ENCODE measurements around the gene SWAP70.

SWAP70 gene

GRCh38 chr11:9651899-9652748, 11.8 kb upstream of the SWAP70 start:
- no peak for DNase-seq (ENCODE audit: low read depth in 2 of 2)

GRCh38 chr11:9653871-9654270, 10.0 kb upstream of the SWAP70 start:
- no peak for DNase-seq (ENCODE audit: low read depth in 2 of 2)

- no peak for DNase-seq (ENCODE audit: low read depth in 2 of 2)
These were observed 7.0 kb upstream of the SWAP70 start for GRCh38 chr11:9656864-9657263.

- no peak for DNase-seq (ENCODE audit: low read depth in 2 of 2)
These were observed 6.3 kb upstream of the SWAP70 start for GRCh38 chr11:9657531-9657930.

GRCh38 chr11:9660886-9661285, 3.0 kb upstream of the SWAP70 start:
- DNase-seq (ENCODE audit: low read depth in 2 of 2): no peak

- DNase-seq (ENCODE audit: low read depth in 2 of 2): no peak
These were observed 1.6 kb upstream of the SWAP70 start for GRCh38 chr11:9662273-9662672.

- DNase-seq (ENCODE audit: low read depth in 2 of 2): no peak
These were observed 647 bp downstream of the SWAP70 start for GRCh38 chr11:9664276-9665171.

GRCh38 chr11:9665749-9666148, 1.9 kb downstream of the SWAP70 start:
- DNase-seq (ENCODE audit: low read depth in 2 of 2): no peak

GRCh38 chr11:9669954-9670353, 6.1 kb downstream of the SWAP70 start:
- no peak for DNase-seq (ENCODE audit: low read depth in 2 of 2)

GRCh38 chr11:9672288-9672916, 8.5 kb downstream of the SWAP70 start:
- DNase-seq (ENCODE audit: low read depth in 2 of 2): no peak

GRCh38 chr11:9672918-9673317, 9.0 kb downstream of the SWAP70 start:
- DNase-seq (ENCODE audit: low read depth in 2 of 2): no peak

- no peak for DNase-seq (ENCODE audit: low read depth in 2 of 2)
These were observed 11.8 kb downstream of the SWAP70 start for GRCh38 chr11:9675691-9676090.

- no peak for DNase-seq (ENCODE audit: low read depth in 2 of 2)
These were observed 14.1 kb downstream of the SWAP70 start for GRCh38 chr11:9677951-9678350.

- no peak for DNase-seq (ENCODE audit: low read depth in 2 of 2)
These were observed 14.7 kb downstream of the SWAP70 start for GRCh38 chr11:9678576-9678975.

GRCh38 chr11:9680028-9680427, 16.2 kb downstream of the SWAP70 start:
- no peak for DNase-seq (ENCODE audit: low read depth in 2 of 2)

GRCh38 chr11:9681583-9682372, 17.9 kb downstream of the SWAP70 start:
- DNase-seq (ENCODE audit: low read depth in 2 of 2): no peak

- no peak for DNase-seq (ENCODE audit: low read depth in 2 of 2)
These were observed 24.0 kb downstream of the SWAP70 start for GRCh38 chr11:9687711-9688477.

GRCh38 chr11:9688716-9689511, 25.0 kb downstream of the SWAP70 start:
- no peak for DNase-seq (ENCODE audit: low read depth in 2 of 2)

GRCh38 chr11:9689721-9690120, 25.8 kb downstream of the SWAP70 start:
- no peak for DNase-seq (ENCODE audit: low read depth in 2 of 2)

- no peak for DNase-seq (ENCODE audit: low read depth in 2 of 2)
These were observed 28.0 kb downstream of the SWAP70 start for GRCh38 chr11:9691865-9692264.
